ENCODE results near the gene MAP2K6.

- TF ChIP-seq CTCF (IDR thresholded peaks at IDR 0.05): no peak
- no peak for TF ChIP-seq POLR2A (IDR thresholded peaks at IDR 0.05)
Measured at GRCh38 chr17:69404399-69404798, 10.1 kb upstream of the MAP2K6 start.

Measured in Peyer's patch (tissue), 4 donors.